ENCODE results near the gene NPTX2.

NPTX2 gene

DNA sequence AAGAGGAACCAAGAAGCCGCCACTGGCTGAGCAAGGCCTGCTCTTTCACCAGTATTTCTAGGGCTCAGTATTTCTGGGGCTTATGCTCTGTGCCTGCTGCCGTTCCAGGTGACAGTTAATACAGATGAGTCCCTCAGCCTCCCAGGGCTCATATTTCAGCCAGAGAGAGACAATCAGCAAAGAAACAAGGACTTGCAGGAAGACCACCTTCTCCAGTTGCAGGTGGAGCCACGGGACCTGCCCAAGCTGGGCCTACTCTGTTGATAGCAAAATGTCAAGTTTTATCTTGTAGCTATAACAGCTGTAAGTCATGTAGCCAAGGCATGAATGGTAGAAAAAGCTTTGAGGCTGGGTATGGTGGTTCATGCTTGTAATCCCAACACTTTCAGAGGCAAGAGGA is 42.7 kb downstream of the NPTX2 start:
- Histone ChIP-seq H4K8ac (ENCODE audit: low read length) (no peak overlapping the region), H3K23ac (ENCODE audit: low read length in 2 of 2) (no peak overlapping the region), H3K4me1 (ENCODE audit: control insufficient read depth, insufficient read depth, low read depth, low read length) (no peaks in the 10 kb centered on the region), H3K4me2 (ENCODE audit: low read length, poor library complexity, severe bottlenecking) (no peak overlapping the region), H3K27me3 (ENCODE audit: control insufficient read depth in 1 of 2, insufficient read depth in 1 of 2, low read length in 2 of 2) (no peaks in the 10 kb centered on the region), H3K9me3 (ENCODE audit: control insufficient read depth, low read length) (peaks cover 10% of the 10 kb centered on the region), H3K18ac (ENCODE audit: low read depth in 1 of 2, low read length in 2 of 2) (no peak overlapping the region), H3K79me1 (replicated peaks; ENCODE audit: low read length, poor library complexity, severe bottlenecking) (no peaks in the 10 kb centered on the region), H2BK12ac (ENCODE audit: low read length in 2 of 2) (no peak overlapping the region), H3K27ac (ENCODE audit: low read length, poor library complexity, severe bottlenecking) (no peak overlapping the region), H3K36me3 (ENCODE audit: control insufficient read depth in 1 of 2, insufficient read depth in 2 of 2, low read depth in 1 of 2, low read length in 2 of 2) (no peaks in the 10 kb centered on the region), H2BK5ac (ENCODE audit: low read depth, low read length, poor library complexity, severe bottlenecking) (no peak overlapping the region), H3K4me3 (ENCODE audit: insufficient read depth in 1 of 2, low read depth in 1 of 2, low read length in 2 of 2) (no peak overlapping the region), H2BK120ac (ENCODE audit: low read depth, low read length) (no peak overlapping the region), H2AFZ (ENCODE audit: low read depth, low read length) (no peak overlapping the region), H3K9ac (ENCODE audit: low read length) (no peak overlapping the region), H2BK15ac (ENCODE audit: low read depth, poor library complexity, severe bottlenecking) (no peak overlapping the region), H2AK5ac (ENCODE audit: low read length, severe bottlenecking) (no peak overlapping the region), H3K4ac (ENCODE audit: low read depth in 1 of 2, low read length in 2 of 2) (no peak overlapping the region), H3K14ac (ENCODE audit: low read length in 2 of 2) (no peak overlapping the region), H4K91ac (ENCODE audit: low read length) (no peak overlapping the region)
- WGBS = 67% methylated on average over 3 of the region's 3 CpGs
- no peak for DNase-seq

DNA sequence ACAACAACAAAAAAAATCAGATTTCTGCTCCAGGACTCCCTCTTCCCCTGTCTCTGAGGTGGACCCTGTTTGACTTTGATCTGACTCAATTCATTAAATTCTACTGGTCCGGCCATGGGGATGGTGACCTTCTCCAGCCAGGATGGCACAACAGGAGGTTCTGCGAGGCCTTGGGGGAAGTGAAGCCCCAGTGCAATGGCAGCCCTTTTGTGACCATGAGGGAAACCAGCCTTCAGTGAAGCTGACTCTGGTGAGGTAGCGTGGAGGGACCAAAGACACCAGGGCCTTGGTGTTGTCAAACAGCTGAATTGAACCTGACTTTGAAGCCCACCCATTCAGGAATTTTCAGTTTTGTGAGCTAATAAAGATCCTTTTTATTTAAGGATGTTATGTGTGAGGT is 44.5 kb downstream of the NPTX2 start:
- no peak overlapping the region for H4K91ac ChIP-seq (ENCODE audit: low read length)
- DNase-seq = no peak
- no peak overlapping the region for H3K4me2 ChIP-seq (ENCODE audit: low read length, poor library complexity, severe bottlenecking)
- no peak overlapping the region for H3K23ac ChIP-seq (ENCODE audit: low read length in 2 of 2)
- no peak overlapping the region for H2BK12ac ChIP-seq (ENCODE audit: low read length in 2 of 2)
- H2AK5ac ChIP-seq (ENCODE audit: low read length, severe bottlenecking) = no peak overlapping the region
- no peak overlapping the region for H2BK120ac ChIP-seq (ENCODE audit: low read depth, low read length)
- no peak overlapping the region for H4K8ac ChIP-seq (ENCODE audit: low read length)
- no peak overlapping the region for H3K9ac ChIP-seq (ENCODE audit: low read length)
- 58% methylated on average over 3 of the region's 3 CpGs for WGBS
- H3K14ac ChIP-seq (ENCODE audit: low read length in 2 of 2) = no peak overlapping the region
- no peaks in the 10 kb centered on the region for H3K27me3 ChIP-seq (ENCODE audit: control insufficient read depth in 1 of 2, insufficient read depth in 1 of 2, low read length in 2 of 2)
- H2BK5ac ChIP-seq (ENCODE audit: low read depth, low read length, poor library complexity, severe bottlenecking) = no peak overlapping the region
- no peaks in the 10 kb centered on the region for H3K36me3 ChIP-seq (ENCODE audit: control insufficient read depth in 1 of 2, insufficient read depth in 2 of 2, low read depth in 1 of 2, low read length in 2 of 2)
- peaks cover 6% of the 10 kb centered on the region for H3K9me3 ChIP-seq (ENCODE audit: control insufficient read depth, low read length)
- no peak overlapping the region for H3K18ac ChIP-seq (ENCODE audit: low read depth in 1 of 2, low read length in 2 of 2)
- H2BK15ac ChIP-seq (ENCODE audit: low read depth, poor library complexity, severe bottlenecking) = no peak overlapping the region
- H3K4me1 ChIP-seq (ENCODE audit: control insufficient read depth, insufficient read depth, low read depth, low read length) = no peaks in the 10 kb centered on the region
- H2AFZ ChIP-seq (ENCODE audit: low read depth, low read length) = no peak overlapping the region
- no peak overlapping the region for H3K4me3 ChIP-seq (ENCODE audit: insufficient read depth in 1 of 2, low read depth in 1 of 2, low read length in 2 of 2)
- no peak overlapping the region for H3K4ac ChIP-seq (ENCODE audit: low read depth in 1 of 2, low read length in 2 of 2)
- no peaks in the 10 kb centered on the region for H3K79me1 ChIP-seq (replicated peaks; ENCODE audit: low read length, poor library complexity, severe bottlenecking)
- no peak overlapping the region for H3K27ac ChIP-seq (ENCODE audit: low read length, poor library complexity, severe bottlenecking)

DNA sequence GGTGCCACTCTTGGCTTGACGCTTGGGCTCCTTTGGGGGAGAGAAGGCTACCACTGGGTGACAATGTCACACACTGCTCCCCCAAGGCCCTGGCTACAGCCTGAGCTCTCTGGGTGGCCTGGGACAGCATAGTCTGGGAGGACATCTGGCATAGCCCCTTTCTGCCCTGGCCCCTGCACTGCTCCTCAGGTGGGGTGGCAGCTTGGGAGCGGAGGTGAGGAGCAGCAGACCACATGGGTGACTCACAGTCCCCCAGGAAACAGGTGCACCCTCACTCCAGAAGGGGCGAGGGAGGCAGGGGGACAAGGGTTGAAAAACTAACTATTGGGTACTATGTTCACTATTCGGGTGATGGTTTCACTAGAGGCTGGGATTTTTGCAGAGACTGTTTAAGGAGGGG is 45.2 kb downstream of the NPTX2 start:
- Histone ChIP-seq H2AK5ac (ENCODE audit: low read length, severe bottlenecking) (no peak overlapping the region), H4K91ac (ENCODE audit: low read length) (no peak overlapping the region), H2BK15ac (ENCODE audit: low read depth, poor library complexity, severe bottlenecking) (no peak overlapping the region), H2BK5ac (ENCODE audit: low read depth, low read length, poor library complexity, severe bottlenecking) (no peak overlapping the region), H3K9ac (ENCODE audit: low read length) (no peak overlapping the region), H3K4me2 (ENCODE audit: low read length, poor library complexity, severe bottlenecking) (no peak overlapping the region), H2BK120ac (ENCODE audit: low read depth, low read length) (no peak overlapping the region), H3K23ac (ENCODE audit: low read length in 2 of 2) (no peak overlapping the region), H3K18ac (ENCODE audit: low read depth in 1 of 2, low read length in 2 of 2) (no peak overlapping the region), H2BK12ac (ENCODE audit: low read length in 2 of 2) (no peak overlapping the region), H3K27me3 (ENCODE audit: control insufficient read depth in 1 of 2, insufficient read depth in 1 of 2, low read length in 2 of 2) (no peaks in the 10 kb centered on the region), H3K79me1 (replicated peaks; ENCODE audit: low read length, poor library complexity, severe bottlenecking) (no peaks in the 10 kb centered on the region), H3K14ac (ENCODE audit: low read length in 2 of 2) (no peak overlapping the region), H3K4me3 (ENCODE audit: insufficient read depth in 1 of 2, low read depth in 1 of 2, low read length in 2 of 2) (no peak overlapping the region), H3K9me3 (ENCODE audit: control insufficient read depth, low read length) (peaks cover 6% of the 10 kb centered on the region), H3K4me1 (ENCODE audit: control insufficient read depth, insufficient read depth, low read depth, low read length) (no peaks in the 10 kb centered on the region), H3K27ac (ENCODE audit: low read length, poor library complexity, severe bottlenecking) (no peak overlapping the region), H3K4ac (ENCODE audit: low read depth in 1 of 2, low read length in 2 of 2) (no peak overlapping the region), H2AFZ (ENCODE audit: low read depth, low read length) (no peak overlapping the region), H3K36me3 (ENCODE audit: control insufficient read depth in 1 of 2, insufficient read depth in 2 of 2, low read depth in 1 of 2, low read length in 2 of 2) (no peaks in the 10 kb centered on the region), H4K8ac (ENCODE audit: low read length) (no peak overlapping the region)
- DNase-seq = no peak
- 74% methylated on average over 4 of the region's 4 CpGs for WGBS

DNA sequence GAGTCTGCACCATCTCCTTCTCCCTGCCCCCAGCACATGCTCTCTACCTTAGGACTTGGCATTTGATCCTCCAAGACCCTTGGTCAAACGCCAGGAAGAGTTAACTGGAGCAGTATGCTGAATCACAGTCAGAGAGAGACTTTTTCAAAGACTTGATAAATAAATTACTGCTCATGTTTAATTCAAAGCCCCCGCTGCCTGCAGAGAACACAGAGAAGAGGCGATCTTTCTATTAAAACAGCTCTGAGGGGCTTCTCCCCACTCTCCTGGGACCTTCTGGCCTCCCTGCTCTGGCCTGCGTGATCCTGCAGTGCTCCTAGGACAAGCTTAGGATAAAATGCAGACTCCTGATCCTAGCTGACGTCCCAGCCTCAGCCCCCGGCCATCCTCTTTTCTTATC is 47.8 kb downstream of the NPTX2 start:
- no peaks in the 10 kb centered on the region for H3K36me3 ChIP-seq (ENCODE audit: control insufficient read depth in 1 of 2, insufficient read depth in 2 of 2, low read depth in 1 of 2, low read length in 2 of 2)
- H4K91ac ChIP-seq (ENCODE audit: low read length) = no peak overlapping the region
- H2BK12ac ChIP-seq (ENCODE audit: low read length in 2 of 2) = no peak overlapping the region
- H3K27me3 ChIP-seq (ENCODE audit: control insufficient read depth in 1 of 2, insufficient read depth in 1 of 2, low read length in 2 of 2) = no peaks in the 10 kb centered on the region
- no peak overlapping the region for H3K23ac ChIP-seq (ENCODE audit: low read length in 2 of 2)
- H4K8ac ChIP-seq (ENCODE audit: low read length) = no peak overlapping the region
- H3K18ac ChIP-seq (ENCODE audit: low read depth in 1 of 2, low read length in 2 of 2) = no peak overlapping the region
- H3K4me1 ChIP-seq (ENCODE audit: control insufficient read depth, insufficient read depth, low read depth, low read length) = no peaks in the 10 kb centered on the region
- H3K14ac ChIP-seq (ENCODE audit: low read length in 2 of 2) = no peak overlapping the region
- H3K4me3 ChIP-seq (ENCODE audit: insufficient read depth in 1 of 2, low read depth in 1 of 2, low read length in 2 of 2) = no peak overlapping the region
- no peak overlapping the region for H3K27ac ChIP-seq (ENCODE audit: low read length, poor library complexity, severe bottlenecking)
- H3K4ac ChIP-seq (ENCODE audit: low read depth in 1 of 2, low read length in 2 of 2) = no peak overlapping the region
- no peak overlapping the region for H2AK5ac ChIP-seq (ENCODE audit: low read length, severe bottlenecking)
- 59% methylated on average over 6 of the region's 6 CpGs for WGBS
- H2BK15ac ChIP-seq (ENCODE audit: low read depth, poor library complexity, severe bottlenecking) = no peak overlapping the region
- H2BK5ac ChIP-seq (ENCODE audit: low read depth, low read length, poor library complexity, severe bottlenecking) = no peak overlapping the region
- DNase-seq = no peak
- H3K9me3 ChIP-seq (ENCODE audit: control insufficient read depth, low read length) = peaks cover 6% of the 10 kb centered on the region
- H3K9ac ChIP-seq (ENCODE audit: low read length) = no peak overlapping the region
- no peak overlapping the region for H2BK120ac ChIP-seq (ENCODE audit: low read depth, low read length)
- H3K79me1 ChIP-seq (replicated peaks; ENCODE audit: low read length, poor library complexity, severe bottlenecking) = no peaks in the 10 kb centered on the region
- H3K4me2 ChIP-seq (ENCODE audit: low read length, poor library complexity, severe bottlenecking) = no peak overlapping the region
- H2AFZ ChIP-seq (ENCODE audit: low read depth, low read length) = no peak overlapping the region

Data from mesenchymal stem cell (in vitro differentiated cells and primary cell).